GM21576 (cell line): ENCODE results near the gene SOAT2.
"Not testable (repeated sequence)": the region's sequence is repeated elsewhere in the genome, so short reads cannot be mapped to it uniquely, and the experiment has no call there.

Experiments used
- ATAC-seq: cut with Tn5 transposase; IDR thresholded peaks from one replicate; pipeline ENCODE4 v1.9.1; 2021; ENCODE audit warnings: mild to moderate bottlenecking, moderate library complexity; ENCODE audit not compliant: unreplicated experiment

SOAT2 gene

DNA sequence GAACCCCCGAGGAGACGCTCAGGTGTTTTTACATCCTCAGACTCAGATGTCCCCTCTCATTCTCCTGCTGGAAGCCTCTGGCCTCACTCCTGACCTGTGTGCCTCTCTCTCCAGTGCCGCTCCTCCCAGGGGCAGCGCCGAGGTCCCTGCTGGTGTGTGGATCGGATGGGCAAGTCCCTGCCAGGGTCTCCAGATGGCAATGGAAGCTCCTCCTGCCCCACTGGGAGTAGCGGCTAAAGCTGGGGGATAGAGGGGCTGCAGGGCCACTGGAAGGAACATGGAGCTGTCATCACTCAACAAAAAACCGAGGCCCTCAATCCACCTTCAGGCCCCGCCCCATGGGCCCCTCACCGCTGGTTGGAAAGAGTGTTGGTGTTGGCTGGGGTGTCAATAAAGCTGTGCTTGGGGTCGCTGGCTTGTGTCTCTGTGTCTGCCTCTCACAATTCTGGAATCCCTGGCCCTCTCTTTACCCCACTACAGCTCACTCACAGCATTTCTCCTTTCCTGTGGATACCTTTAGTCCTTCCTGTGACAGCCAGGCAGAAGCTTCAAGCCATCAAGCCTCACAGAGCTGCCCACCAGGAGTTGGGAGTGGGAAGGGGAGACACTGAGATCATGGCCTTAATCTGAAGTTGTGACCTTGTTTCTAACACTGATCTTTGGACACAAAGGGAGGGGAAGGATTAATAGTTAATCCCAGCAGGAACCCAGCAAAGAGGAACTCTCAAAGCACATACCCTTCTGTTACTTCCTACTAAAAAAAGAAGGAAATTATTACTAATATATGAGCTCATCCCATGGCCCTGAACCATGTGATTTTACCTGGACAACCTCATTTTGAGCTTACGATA is 1.1 kb upstream of the SOAT2 start:
- ATAC-seq = no peak

- no peak for ATAC-seq
Measured at GRCh38 chr12:53103860-53104305, 597 bp downstream of the SOAT2 start.

GRCh38 chr12:53105256-53105655 is 2.0 kb downstream of the SOAT2 start:
- no peak for ATAC-seq

- ATAC-seq = no peak
Measured at GRCh38 chr12:53105712-53106439, 2.6 kb downstream of the SOAT2 start.

DNA sequence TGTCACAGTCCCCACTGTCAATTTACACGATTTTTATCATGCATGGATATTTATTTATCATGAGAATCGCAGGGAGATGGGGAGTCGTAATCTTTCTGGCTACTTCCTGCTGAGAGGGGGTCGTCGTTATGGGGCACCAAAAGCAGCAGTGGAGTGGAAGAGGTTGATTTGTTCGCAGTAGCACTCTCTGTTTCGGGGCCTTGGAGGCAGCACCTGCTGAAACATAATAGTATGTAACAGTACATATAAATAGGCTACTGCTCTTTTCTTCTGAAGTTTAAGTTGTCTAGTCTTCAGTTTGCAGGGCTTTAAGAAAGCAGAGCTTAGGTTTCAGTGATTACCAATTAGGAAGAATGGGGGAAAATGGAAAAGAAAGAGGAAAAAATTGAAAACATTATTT is 3.8 kb downstream of the SOAT2 start:
- ATAC-seq = no peak

DNA sequence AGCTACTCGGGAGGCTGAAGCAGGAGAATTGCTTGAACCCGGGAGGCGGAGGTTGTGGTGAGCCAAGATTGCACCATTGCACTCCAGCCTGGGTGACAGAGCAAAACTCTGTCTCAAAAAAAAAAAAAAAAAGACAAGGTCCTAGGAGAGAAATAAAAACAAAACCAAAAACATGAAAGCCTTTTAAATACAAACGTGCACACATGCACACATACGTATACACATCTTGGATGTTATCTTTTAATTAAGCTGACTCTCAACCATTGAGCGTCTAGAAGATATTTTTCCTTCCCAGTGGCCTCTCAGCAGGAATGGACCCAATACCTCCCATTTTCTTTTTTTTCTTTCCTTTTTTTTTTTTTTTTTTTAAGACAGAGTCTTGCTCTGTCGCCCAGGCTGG is 9.1 kb downstream of the SOAT2 start:
- ATAC-seq = not testable (repeated sequence)

GRCh38 chr12:53113136-53113705 is 9.9 kb downstream of the SOAT2 start:
- no peak for ATAC-seq

DNA sequence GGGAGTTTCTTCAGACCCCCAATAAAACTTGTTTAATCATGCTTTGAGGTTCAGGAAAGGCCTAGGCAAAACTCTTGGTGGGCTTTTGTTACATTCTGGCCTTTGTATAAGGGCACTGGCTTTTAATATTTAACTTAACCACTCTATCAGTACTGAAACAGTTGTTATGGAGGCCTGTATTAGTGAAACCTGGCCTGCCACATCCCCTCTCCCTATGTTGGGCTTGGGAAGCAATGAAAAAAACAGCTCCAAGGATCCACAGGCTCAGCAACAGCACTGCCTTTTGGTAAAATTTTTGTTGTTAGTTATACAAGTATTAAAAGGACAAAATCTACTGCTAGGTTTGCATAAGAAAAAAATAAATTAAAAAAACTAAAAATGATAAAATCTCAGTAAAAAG is 10.7 kb downstream of the SOAT2 start:
- no peak for ATAC-seq

GRCh38 chr12:53115112-53115890 is 12.0 kb downstream of the SOAT2 start:
- ATAC-seq = no peak

- ATAC-seq = no peak
Measured at GRCh38 chr12:53115891-53116648, 12.8 kb downstream of the SOAT2 start.

- no peak for ATAC-seq
Measured at GRCh38 chr12:53118751-53119300, 15.5 kb downstream of the SOAT2 start.

GRCh38 chr12:53120685-53121525 is 17.6 kb downstream of the SOAT2 start:
- no peak for ATAC-seq

DNA sequence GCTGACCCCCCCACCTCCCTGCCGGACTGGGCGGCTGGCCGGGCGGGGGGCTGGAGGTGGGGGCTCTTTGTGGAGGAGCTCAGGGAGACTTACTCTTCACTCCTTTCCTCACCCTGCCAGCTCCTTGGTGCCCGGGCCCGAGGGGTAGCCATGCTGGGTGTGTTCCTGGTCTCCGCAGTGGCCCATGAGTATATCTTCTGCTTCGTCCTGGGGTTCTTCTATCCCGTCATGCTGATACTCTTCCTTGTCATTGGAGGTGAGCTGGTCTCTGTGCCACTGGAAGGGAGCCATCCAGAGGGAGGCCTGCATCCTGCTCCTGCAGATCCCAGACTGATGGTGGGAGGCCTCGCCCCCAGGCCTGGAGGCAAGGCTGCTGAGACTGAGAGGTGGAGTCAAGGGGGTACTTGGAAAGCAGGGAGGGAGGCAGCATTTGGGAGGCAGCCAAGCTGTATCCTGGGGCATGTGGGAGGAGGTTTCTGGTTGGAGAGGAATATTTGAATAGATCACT is 19.7 kb downstream of the SOAT2 start:
- no peak for ATAC-seq

DNA sequence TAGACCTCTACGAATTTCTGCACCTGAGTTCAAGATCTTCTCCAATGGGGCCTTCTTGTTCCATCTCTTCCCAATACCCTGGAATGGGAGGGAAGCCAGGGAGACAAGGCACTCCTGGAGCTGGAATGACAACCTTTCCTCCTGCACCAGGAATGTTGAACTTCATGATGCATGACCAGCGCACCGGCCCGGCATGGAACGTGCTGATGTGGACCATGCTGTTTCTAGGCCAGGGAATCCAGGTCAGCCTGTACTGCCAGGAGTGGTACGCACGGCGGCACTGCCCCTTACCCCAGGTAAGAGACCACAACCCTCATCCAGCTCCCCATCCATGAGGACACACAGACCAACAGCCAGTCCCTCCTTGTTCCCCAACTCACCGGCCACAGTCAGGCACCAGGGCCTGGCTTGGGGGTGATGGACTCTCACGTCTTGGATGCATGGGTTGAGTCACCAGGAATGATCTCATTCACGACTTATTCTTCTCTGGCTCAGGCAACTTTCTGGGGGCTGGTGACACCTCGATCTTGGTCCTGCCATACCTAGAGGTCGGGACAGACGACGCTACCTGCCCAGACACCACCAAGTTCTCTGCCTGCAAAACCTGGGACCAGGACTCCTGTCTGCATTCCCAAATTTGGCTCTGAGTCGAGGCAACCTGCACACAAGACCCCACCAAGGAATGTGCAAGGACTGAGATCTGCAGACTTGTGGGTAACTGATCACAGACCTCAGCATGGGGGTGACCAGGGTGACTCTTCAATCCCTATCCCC is 20.5 kb downstream of the SOAT2 start:
- ATAC-seq = no peak

- ATAC-seq = no peak
Measured at GRCh38 chr12:53124352-53124723, 21.1 kb downstream of the SOAT2 start.

- no peak for ATAC-seq
Measured at GRCh38 chr12:53127169-53127568, 23.9 kb downstream of the SOAT2 start.

DNA sequence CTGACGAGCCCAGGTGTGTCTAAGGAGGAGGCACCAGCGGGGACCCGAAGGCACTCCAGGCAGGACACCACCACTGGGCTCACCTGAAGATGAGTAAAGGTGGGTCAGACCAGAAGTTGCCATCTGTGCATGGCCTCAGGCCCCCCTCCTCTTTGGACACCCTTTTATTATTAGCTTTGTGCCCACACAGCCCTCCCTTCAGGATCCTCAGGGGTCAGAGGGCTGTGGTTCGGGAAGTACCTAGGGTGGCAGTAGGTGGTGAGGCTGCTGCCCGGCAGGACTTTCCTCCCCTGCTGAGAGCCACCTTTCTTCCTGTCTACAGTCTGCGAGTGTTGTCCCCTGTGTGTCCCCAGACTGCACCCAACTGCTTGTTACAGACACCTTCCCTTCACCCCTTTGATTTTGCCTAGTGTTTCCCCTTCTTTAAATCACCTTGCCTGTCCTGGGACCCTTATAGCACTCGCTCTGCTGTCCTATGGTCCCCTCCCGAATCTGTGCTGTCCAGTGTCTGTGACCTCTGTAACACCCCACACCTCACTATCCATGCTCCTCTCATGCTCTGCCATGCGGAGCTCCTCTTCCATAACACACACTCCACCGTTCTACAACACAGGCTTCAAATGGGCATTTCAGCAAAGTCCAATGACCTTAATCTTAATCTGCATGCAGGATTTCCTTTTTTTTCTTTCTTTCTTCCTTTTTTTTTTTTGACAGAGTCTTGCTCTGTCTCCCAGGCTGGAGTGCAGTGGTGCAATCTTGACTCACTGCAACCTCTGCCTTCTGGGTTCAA is 25.7 kb downstream of the SOAT2 start:
- no peak for ATAC-seq
